ENCODE data around the gene KIF5A.

The KIF5A gene

DNA sequence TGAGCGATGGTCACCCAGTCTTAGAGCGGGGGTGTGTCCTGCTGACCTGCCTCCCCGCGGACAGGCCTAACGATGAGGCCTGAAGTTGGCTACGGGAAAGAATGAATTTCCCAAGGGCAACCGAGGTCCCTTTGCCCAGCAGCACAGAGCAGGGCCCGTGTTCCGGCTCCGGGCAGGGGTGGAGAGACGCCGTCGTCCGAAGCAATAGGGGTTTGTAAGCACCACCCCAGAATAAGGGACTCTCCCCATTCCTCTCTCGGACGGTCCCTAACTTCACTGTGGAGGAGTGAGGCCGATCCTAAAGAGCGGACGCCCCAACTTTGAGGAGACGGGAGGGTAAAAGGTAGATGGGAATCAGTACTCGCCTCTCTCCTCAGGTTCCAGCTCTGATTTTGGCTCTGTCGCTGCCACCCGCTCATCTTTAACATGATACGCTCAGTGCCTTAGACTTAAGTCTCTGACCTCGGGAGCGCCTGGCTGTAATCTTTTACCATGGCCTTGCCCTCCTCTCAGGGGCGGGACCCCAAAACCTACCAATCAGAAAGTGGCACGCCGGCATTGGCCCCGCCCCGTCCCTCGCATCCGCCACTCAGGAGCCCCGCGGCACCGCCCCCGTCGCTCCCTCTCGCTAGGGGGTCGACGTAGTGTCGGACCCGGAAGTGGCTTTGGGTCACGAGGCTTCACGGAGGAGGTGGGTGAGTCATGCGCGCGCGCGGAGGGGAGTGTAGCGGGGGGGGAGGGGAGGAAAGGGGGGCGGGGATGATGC is 29.6 kb upstream of the KIF5A start, which contains the start of gene DDIT3:
Gene DDIT3 (minus strand): TSS at position 462 of the 766 bp plus-strand sequence. CDS start 3,108 bp downstream, outside the sequence.
- DNase-seq: peak; percentile 100

DNA sequence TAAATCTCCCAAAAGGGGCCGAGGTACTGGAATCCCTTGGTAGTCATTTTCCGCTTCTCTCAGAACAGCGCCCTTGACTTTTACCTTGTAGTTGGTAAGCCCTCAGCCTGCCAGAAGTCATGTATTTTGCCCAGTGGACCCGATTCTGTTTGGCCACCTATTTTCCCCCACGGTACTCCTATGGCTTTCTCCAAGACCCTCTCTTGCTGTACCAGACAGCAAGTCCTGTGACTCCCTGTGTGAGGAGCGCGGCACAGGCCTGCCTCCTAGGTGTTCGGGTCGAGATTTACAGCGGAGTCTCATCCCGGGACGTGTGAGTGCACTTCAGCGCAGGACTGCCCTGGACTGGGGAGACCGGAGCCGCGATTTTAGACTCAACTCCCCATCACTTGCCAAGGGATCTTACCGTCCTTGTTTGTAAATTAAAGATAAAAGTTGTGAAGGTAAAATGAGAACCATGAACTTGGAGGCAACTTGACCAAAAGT is 28.3 kb upstream of the KIF5A start:
- DNase-seq: peak; percentile 55

DNA sequence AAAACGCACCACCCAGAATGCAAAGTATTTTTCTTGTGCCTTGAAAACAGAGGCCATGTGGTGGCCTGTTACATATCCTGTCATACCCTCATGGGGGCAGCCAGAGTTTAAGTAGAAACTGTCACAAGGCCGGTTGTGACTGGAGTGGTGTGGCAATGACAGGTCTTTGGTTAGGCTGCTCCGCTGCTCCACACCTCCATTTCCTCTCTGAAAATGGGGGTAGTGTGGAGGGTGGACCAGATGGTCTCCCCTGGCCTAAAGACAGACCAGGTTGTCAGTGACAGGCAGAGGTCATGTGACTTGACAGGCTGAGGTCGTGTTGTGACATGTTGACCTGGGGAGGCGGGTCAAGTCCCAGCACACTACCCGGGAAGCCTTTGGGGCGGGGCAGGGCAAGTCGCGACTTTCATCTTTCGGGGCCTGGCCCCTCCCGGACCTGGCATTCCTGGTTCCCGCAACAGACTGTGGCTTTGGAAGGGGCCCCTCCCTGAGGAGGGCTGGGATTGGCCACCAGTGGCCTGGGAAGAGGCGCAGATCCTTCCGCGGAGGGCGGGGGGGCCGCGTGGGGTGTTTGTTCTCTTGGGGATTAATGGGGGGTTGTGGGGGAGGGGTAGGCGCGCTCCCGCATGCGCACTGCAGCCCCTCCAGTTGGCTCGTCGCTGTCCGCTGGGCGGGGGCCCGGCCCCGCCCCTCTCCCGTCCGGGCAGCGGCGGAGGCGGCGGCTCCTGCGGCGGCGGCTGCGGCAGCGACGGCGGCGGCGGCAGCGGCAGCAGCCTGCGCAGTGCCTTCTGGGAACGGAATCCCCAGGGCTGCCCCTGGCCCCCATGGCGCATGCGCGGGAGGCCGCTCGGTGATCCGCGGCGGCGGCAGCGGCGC is 27.6 kb upstream of the KIF5A start, which contains the start of gene MBD6:
Gene MBD6 (plus strand): TSS at position 814 of the 876 bp plus-strand sequence. CDS start 1,480 bp downstream, outside the sequence.
- peak; percentile 92 for DNase-seq

DNA sequence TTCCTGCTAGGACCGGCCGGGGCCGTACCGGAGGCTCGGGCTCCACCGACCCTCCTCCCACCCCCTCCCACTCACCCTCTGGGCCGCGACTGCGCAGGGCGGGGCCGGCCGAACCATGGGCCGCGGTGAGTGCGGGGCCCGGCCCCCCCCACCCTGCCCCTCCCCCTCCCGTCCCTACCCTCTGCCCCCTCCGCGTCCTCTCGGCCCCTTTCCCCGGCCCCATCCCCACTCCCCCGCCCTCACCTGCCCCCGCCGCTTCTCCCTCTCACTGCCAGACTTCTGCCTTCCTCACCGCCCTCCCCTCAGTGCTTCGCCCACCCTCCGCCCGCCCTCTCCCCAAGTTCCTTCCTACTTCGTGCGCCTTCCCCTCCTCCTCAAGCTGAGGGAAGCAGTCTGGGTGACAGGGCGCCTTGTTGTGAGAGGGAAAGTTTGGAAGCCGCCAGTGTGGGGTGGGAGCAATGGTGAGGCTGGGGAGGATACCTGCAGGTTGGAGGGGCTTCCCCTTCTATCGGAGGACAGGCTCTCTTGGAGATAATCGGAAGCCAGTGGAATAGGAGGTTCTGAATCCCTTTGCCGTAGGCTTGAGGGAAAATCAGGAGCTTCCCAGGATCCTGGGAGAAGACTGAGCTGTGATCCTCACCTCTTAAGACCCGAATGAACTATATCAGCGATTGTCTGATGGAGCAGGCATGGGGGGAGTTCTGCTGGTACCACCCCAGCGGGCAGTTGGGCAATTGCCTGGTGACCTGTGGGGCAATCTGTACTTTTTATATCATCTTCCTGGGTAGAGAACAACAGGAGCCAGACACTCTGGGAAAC is 26.7 kb upstream of the KIF5A start:
- DNase-seq: peak; percentile 86

DNA sequence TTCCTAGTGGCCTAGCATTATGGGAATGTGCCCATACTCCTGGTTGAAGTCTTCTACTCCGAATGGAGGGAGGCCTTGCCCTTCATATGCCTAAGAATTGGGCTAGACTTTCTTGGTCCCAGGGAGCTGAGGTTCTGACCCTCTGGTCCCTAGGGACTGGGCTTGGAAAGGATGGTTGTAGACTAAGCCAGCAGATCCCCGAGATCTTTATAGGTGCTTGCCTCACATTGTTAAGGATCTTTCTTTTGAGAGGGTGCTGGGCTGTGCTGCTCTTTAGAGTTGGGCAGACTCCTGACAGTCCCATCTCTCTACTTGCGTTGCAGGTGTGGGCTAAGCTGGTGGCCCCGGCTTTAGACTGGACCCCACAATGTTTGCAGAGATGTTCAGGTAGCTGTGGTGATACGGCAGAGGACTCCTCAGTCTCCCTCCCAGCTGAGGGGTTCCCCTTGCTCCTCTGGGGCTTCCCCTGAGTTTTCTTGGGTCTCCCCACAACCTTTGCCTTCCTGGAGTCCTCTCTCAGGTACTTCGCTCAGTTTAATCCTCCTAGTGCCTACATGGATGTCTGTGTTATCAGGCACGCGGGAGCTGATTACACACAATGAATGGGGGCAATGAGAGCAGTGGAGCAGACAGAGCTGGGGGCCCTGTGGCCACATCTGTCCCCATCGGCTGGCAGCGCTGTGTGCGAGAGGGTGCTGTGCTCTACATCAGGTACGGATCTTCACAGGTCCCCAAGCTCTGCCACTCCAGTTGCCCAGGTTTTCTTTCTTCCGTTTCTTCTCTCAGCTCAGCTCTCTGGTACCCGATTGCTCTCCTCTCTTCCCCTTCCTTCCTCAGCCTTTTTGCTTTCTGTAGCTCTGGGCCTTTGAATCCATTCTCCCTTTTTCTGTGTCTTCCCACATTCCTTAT is 25.9 kb upstream of the KIF5A start:
- DNase-seq: no peak

DNA sequence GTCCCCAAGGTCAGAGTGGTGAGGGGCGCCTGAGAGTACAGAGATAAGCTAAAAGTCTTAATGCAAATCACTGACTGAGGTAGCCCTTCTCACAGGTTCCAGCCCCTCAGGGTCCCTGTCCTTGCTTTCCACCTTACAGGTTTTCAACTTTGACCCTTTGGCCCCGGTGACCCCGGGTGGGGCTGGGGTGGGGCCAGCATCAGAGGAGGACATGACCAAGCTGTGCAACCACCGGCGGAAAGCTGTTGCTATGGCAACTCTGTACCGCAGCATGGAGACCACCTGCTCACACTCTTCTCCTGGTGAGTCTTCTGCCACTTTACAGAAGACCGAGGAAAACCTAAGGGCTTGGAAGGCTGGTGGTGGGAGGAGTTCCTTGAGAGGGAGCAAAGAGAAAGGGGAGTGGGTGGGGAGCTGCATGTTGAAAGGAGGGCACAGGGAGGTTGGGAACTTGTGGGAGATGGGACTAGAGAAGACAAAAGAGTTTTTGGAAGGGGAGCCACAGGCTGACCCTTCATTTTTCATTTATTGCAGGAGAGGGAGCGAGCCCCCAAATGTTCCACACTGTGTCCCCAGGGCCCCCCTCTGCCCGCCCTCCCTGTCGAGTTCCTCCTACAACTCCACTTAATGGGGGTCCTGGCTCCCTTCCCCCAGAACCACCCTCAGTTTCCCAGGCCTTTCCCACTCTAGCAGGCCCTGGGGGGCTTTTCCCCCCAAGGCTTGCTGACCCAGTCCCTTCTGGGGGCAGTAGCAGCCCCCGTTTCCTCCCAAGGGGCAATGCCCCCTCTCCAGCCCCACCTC is 24.8 kb upstream of the KIF5A start:
- DNase-seq: no peak

DNA sequence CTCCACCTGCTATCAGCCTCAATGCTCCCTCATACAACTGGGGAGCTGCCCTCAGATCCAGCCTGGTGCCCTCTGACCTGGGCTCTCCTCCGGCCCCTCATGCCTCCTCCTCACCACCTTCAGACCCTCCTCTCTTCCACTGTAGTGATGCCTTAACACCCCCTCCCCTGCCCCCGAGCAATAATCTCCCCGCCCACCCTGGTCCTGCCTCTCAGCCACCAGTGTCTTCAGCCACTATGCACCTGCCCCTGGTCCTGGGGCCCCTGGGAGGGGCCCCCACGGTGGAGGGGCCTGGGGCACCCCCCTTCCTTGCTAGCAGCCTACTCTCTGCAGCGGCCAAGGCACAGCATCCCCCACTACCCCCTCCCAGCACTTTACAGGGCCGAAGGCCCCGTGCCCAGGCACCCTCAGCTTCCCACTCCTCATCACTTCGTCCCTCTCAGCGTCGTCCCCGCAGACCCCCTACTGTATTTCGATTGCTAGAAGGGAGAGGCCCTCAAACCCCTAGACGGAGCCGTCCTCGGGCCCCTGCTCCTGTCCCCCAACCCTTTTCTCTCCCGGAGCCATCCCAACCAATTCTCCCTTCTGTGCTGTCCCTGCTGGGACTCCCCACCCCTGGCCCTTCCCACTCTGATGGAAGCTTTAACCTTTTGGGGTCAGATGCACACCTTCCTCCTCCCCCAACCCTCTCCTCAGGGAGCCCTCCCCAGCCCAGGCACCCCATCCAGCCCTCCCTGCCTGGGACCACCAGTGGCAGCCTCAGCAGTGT is 24.0 kb upstream of the KIF5A start:
- DNase-seq: no peak

DNA sequence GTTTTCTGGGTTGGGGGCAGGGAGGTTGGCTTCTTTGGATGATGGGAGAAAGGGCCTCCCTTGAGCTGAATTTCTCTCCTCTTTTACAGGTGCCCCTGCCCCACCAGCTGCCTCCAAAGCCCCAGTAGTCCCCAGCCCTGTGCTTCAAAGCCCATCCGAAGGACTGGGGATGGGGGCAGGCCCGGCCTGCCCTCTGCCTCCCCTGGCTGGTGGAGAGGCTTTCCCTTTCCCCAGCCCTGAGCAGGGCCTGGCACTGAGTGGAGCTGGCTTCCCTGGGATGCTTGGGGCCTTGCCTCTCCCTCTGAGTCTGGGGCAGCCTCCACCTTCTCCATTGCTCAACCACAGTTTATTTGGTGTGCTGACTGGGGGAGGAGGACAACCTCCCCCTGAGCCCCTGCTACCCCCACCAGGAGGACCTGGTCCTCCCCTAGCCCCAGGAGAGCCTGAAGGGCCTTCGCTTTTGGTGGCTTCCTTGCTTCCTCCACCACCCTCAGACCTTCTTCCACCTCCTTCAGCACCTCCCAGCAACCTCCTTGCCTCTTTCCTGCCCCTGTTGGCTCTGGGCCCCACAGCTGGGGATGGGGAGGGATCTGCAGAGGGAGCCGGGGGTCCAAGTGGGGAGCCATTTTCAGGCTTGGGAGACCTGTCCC is 23.2 kb upstream of the KIF5A start:
- no peak for DNase-seq

DNA sequence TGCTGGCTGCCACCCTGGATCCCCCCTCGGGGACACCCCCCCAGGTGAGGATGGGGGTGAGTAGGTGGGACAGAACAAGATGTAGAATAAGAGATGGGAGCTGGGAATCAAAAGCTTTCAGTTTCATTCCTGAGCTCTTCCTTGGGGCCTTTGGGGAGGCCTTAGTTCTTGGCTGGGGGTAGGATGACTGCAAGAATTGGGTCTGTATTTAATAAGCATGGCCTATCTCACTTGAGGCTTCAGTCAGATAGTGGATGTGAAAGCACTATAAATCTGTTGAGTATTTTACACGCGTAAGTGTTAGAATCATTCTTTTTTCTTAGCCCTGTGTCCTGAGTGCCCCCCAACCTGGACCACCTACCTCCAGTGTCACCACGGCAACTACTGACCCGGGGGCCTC is 22.7 kb upstream of the KIF5A start:
- DNase-seq: no peak

DNA sequence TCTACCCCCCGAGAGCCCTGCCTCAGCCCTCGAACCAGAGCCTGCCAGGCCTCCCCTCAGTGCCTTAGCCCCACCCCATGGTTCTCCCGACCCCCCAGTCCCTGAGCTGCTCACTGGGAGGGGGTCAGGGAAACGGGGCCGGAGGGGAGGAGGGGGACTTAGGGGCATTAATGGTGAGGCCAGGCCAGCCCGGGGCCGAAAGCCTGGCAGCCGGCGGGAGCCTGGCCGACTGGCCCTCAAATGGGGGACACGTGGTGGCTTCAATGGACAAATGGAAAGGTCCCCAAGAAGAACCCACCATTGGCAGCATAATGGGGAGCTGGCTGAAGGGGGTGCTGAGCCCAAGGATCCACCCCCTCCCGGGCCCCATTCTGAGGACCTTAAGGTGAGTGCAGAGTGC is 21.7 kb upstream of the KIF5A start:
- no peak for DNase-seq

DNA sequence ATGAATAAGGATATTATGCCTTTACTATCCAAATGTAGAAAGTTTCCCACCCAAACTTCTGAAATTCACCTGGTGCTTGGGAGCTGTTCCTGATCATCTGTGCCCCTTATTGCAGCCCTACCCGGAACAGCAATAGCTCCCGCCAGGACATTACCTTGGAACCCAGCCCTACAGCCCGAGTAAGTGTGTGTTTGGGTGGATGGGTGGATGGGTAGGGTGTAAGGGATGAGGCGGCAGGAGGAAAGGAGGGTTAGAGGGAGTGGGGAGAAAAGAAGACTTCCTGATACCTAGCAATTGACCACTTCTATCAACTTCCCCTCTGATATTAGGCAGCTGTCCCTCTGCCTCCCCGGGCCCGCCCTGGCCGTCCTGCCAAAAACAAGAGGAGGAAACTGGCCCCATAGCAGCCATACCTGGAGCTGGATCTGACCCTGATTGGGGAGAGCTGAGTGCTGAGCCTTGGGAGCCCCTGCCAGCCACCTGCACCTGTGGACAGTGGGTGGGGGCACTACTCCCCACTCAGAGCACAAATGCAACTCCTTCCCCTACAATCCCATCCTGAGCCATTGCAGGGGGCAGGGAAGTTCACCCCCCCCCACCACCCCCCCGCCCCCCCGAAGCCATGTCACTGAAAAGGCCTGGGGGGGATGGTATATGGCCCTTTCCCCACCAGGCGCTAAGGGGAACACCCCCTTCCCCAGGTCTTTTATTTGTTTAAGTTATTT is 20.9 kb upstream of the KIF5A start:
- DNase-seq: no peak

DNA sequence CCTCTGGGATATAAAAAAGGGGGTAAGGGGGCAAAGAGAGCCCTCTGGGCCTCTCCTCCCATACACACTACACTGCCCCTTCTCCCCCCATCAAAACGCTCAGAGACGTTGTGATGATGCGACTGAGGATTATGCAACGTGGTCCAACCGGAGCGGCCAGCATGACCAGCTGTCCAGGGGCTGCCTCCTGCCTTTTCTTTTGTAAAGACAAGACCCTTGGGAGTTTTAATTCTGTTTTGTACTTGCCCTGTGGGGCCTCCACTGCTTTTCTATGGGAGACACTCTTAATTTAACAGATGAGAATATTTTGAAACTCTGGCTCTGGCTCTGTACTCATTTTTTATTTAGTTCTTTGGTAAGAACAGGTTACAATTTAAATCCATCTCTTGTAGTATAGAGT is 20.0 kb upstream of the KIF5A start:
- DNase-seq: no peak

DNA sequence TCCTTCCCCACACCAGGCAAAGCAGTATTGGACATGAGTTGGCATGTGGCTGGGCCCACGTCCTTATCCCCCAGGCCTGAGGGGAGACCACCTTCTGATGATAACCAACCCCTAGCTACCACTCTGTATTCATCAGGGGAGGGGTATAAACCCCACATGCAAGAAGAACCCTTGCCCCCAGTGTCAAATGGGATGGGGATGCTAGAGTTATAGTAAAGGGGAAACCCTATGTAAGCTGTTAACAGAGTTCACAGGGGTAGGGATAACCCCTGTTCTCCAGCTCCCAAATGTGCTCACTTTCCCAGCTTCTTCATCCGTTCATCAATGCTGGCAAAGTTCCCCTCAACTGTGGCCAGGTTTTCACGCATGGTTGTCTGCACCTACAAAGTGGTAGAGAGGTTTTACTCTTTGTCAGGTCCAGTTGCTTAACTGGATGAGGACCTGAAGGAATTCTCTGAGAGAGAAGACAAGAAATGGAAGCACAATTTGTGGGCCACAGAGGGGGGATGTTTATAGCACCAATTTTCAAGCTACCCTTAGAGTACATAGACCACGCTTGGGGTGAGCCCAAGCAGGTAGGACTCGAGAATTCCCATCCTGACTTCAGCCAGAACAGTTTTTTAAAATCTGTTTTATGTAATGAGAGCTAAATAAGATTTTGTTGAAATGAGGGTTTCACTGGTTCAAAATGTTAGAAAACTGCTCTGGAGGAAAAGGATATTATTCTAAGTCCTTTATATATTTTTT is 19.3 kb upstream of the KIF5A start:
- DNase-seq: no peak

DNA sequence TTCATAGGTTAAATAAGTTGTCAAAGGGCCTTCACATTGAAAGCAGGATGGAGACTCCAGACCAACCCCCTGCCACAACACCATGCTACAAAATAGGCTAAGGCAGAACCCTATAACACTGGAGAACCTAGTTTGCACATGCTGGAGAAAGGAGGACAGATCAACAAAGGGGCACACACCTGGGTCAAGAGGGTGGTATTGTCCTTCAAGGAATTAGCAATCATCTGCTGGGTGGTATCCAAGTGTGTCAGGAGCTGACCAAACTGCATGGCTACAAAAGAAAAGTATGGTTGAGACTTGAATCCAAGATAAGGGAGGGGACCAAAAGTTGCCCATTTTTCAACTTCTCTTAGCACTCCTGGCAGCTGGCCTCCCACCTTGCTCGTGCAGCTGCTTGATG is 18.0 kb upstream of the KIF5A start:
- DNase-seq: no peak

DNA sequence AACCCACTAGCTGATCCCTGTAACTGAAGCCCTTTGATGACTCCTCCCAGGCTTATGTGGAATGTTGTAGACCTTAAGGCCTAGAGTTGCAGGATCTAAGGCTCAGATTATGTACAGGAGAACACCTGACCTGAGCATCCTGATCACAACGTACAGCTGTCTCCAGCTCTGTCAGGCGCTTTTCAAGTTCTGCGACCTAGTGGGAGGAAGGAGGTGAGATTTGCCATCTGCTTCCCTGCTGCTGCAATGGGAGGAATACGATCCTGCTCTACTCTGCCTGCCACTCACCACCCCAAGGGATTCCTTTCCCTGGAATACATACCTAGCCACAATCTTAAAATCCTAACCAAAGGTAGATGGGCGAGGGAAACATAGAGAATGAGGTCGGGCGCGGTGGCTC is 16.7 kb upstream of the KIF5A start:
- no peak for DNase-seq

DNA sequence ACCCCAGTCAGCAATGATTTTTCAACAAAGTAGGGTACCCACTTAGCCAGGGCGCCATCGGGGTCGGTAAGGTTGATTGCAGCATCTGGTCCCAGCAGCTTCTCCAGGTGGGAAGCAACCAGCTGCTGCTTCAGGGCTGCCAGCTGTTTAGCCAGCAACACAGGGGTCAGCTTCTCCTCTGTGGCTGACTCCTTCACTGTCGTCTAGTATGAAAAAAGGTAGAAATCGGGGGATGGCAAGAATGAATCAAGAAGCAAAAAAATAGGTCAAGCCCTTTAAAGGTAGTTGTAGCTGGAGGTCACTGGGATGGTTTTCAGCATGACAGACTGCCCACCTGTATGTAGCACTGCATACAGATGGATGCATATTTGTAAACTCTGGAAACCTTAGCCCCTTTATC is 15.6 kb upstream of the KIF5A start:
- no peak for DNase-seq

DNA sequence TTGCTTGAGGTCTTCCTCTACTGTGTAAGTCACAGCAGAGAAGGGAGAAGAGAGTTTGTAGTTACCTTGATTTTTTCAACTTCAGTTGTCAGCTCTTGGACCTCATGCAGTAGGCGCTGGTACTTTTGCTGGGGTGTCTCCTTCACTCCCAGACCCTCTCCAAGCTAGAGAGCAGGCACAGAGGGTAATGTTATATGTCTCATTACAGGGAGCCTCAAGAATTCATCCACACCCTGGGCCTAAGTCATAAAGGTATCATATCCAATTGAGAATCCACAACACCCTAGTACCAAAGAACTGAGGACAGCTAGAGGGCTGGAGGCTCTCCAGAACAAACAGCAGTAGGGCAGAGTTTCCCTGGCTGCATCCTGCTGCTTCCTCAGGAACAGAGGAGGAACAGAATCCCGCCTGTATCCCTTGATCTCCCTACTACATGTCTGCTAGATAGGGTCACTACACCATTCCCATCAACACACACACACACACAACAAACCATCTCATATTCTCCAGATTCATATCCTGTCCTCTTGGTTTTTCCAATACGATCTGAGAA is 14.8 kb upstream of the KIF5A start:
- DNase-seq: no peak
